Measurements from ENCODE around the gene STAC. TPM values are rescaled to one million over a fixed set of nuclear protein-coding genes. Genes with fewer than 3 reads are reported as not detected.
"Not testable (repeated sequence)": the region's sequence is repeated elsewhere in the genome, so short reads cannot be mapped to it uniquely, and the experiment has no call there.

The STAC gene
- total RNA-seq, 3 donors from 2014 or later: 1.4 to 6.1 (median 5.6) TPM

DNA sequence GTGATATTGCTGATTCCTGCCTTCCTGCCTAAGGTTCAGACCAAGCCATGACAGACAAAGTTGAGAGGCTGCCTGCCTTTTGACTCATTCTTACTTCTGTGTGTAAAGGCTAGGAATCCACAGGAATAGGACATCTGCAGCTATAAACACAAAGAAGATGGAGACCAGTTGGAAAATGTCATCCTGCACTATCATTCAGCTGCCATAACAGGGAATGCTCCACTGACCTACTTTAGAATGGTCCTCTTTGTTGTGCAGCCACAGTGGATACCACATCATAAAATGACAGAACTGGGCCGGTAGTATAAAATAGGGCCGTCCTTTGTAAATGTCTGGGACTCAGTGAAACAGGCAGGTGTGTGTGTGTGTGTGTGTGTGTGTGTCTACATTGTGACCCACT lies 75.1 kb downstream of the STAC start:
- no peaks in the 10 kb centered on the region for H3K27me3 ChIP-seq
- TF ChIP-seq, protein P1, sequence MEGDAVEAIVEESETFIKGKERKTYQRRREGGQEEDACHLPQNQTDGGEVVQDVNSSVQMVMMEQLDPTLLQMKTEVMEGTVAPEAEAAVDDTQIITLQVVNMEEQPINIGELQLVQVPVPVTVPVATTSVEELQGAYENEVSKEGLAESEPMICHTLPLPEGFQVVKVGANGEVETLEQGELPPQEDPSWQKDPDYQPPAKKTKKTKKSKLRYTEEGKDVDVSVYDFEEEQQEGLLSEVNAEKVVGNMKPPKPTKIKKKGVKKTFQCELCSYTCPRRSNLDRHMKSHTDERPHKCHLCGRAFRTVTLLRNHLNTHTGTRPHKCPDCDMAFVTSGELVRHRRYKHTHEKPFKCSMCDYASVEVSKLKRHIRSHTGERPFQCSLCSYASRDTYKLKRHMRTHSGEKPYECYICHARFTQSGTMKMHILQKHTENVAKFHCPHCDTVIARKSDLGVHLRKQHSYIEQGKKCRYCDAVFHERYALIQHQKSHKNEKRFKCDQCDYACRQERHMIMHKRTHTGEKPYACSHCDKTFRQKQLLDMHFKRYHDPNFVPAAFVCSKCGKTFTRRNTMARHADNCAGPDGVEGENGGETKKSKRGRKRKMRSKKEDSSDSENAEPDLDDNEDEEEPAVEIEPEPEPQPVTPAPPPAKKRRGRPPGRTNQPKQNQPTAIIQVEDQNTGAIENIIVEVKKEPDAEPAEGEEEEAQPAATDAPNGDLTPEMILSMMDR (IDR thresholded peaks at IDR 0.05): no peak
- TF ChIP-seq POLR2A (IDR thresholded peaks at IDR 0.05) (no peak), POLR2AphosphoS5 (IDR thresholded peaks at IDR 0.05) (no peak)
- H3K4me3 ChIP-seq: no peak overlapping the region
- DNase-seq (ENCODE audit: low spot score in 2 of 2): no peak
- no peak overlapping the region for H3K27ac ChIP-seq
- H3K9me3 ChIP-seq: no peaks in the 10 kb centered on the region
- H3K36me3 ChIP-seq: no peaks in the 10 kb centered on the region
- intact Hi-C loops (cut with DNase I; ENCODE audit: low total_unique reads): no loop called here
- H3K4me1 ChIP-seq: no peaks in the 10 kb centered on the region

DNA sequence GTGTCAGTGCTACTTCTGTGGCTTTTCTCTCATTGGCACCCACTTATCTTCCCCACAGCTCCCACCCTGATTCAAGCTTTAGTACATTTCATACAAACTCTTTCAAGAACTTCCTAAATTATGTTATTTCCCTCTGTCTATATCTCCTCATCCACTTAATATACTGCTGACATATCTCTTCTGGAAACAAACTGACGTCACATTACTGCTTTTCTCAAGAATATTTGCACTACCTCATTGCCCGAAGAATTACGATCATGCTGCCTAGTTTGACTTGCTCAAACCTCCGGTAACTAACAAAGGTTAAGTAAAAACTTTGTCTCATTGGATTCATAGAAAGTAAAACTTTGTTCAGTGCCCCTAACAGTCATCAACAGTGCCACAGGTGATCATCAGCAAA lies 76.5 kb downstream of the STAC start:
- Histone ChIP-seq H3K4me1 (no peaks in the 10 kb centered on the region), H3K27me3 (no peaks in the 10 kb centered on the region), H3K27ac (no peak overlapping the region), H3K36me3 (no peaks in the 10 kb centered on the region), H3K4me3 (no peak overlapping the region), H3K9me3 (no peaks in the 10 kb centered on the region)
- intact Hi-C loops (cut with DNase I; ENCODE audit: low total_unique reads): no loop called here
- DNase-seq (ENCODE audit: low spot score in 2 of 2): no peak
- TF ChIP-seq POLR2AphosphoS5 (IDR thresholded peaks at IDR 0.05) (no peak), POLR2A (IDR thresholded peaks at IDR 0.05) (no peak)
- TF ChIP-seq, protein P1 (IDR thresholded peaks at IDR 0.05): no peak

DNA sequence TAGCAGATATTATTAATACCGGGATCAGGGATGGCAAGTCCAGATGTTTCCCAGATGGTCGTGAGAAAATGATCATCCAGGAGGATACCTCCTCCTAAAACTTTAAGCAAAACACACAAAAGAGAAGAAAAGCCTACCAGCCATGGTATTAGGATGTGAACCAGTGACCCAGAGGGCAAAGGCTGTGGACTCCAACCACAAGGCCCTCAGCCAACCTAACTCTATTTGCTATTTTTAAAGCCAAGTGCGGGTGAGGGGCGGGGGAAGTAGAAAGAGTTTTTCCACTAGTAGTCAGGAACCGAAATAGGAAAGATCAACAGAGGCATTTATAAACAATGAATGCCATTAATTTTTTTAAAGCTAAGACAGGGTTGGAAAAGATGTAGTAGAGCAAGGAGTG lies 77.4 kb downstream of the STAC start:
- TF ChIP-seq POLR2AphosphoS5 (IDR thresholded peaks at IDR 0.05): no peak
- Histone ChIP-seq H3K4me1 (no peaks in the 10 kb centered on the region), H3K36me3 (no peaks in the 10 kb centered on the region), H3K27ac (no peak overlapping the region), H3K9me3 (no peaks in the 10 kb centered on the region), H3K4me3 (no peak overlapping the region), H3K27me3 (no peaks in the 10 kb centered on the region)
- intact Hi-C loops (cut with DNase I; ENCODE audit: low total_unique reads): no loop called here
- DNase-seq (ENCODE audit: low spot score in 2 of 2): no peak

DNA sequence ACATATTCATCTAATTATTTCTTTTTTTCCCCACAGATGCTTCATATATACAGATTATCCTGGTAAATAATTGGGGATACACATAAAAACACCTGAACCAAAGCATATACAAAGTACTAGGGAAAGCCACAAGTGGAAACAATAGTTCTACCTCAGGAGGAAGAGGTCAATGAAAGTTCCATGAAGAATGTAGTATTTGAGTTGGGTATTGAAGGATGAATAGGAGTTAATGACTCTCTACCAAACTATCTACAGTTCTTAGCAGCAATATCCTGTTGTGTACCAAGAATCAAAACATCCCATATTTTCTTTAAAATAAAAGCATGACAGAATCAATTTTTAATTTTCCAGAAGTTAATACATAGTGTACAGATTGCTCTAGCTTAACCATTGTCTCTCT lies 78.9 kb downstream of the STAC start:
- Histone ChIP-seq H3K9me3 (no peaks in the 10 kb centered on the region), H3K27me3 (no peaks in the 10 kb centered on the region), H3K27ac (no peak overlapping the region), H3K4me1 (no peaks in the 10 kb centered on the region), H3K36me3 (no peaks in the 10 kb centered on the region), H3K4me3 (no peak overlapping the region)
- no peak for TF ChIP-seq POLR2AphosphoS5 (IDR thresholded peaks at IDR 0.05)
- TF ChIP-seq POLR2A (IDR thresholded peaks at IDR 0.05): no peak
- TF ChIP-seq, protein P1 (IDR thresholded peaks at IDR 0.05): no peak
- DNase-seq (ENCODE audit: low spot score in 2 of 2): no peak
- intact Hi-C loops (cut with DNase I; ENCODE audit: low total_unique reads): no loop called here

DNA sequence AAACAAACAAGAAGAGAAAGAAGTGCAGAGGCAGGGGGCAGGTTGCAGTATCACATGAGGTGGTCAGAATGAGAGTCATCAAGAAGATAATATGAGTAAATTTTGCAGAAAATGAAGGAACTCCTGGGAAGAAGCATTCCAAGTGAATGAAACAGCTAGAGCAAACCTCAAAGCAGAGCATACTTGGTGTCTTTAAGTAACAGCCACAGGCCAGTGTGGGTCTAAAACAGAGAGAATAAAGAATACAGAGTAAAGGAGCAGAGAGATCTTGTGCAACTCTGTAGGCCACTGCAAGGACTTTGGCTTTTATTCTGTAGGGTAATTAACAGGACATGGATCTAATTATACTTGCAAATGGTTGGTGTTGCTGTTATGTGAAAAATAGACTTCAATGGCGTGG lies 81.3 kb downstream of the STAC start:
- H3K27me3 ChIP-seq: no peaks in the 10 kb centered on the region
- intact Hi-C loops (cut with DNase I; ENCODE audit: low total_unique reads): no loop called here

DNA sequence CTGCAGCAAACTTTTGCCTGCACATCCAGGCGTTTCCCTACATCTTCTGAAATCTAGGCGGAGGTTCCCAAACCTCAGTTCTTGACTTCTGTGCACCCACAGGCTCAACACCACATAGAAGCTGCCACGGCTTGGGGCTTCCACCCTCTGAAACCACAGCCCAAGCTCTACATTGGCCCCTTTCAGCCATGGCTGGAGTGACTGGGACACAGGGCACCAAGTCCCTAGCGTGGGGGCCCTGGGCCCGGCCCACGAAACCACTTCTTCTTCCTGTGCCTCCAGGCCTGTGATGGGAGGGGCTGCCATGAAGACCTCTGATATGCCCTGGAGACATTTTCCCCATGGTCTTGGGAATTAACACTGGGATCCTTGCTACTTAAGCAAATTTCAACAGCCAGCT lies 91.7 kb downstream of the STAC start:
- intact Hi-C loops (cut with DNase I; ENCODE audit: low total_unique reads); H3K36me3 ChIP-seq; H3K9me3 ChIP-seq; H3K4me3 ChIP-seq; H3K4me1 ChIP-seq; DNase-seq (ENCODE audit: low spot score in 2 of 2); H3K27ac ChIP-seq; H3K27me3 ChIP-seq: not testable (repeated sequence)

More for the DNA sequence above, 81.3 kb downstream of the STAC start:
- DNase-seq (ENCODE audit: low spot score in 2 of 2): no peak
- H3K9me3 ChIP-seq: peaks cover 4 to 12% of the 10 kb centered on the region in 2 donors
- TF ChIP-seq POLR2A (IDR thresholded peaks at IDR 0.05): no peak
- no peak for TF ChIP-seq POLR2AphosphoS5 (IDR thresholded peaks at IDR 0.05)
- TF ChIP-seq, protein P1 (IDR thresholded peaks at IDR 0.05): no peak
- H3K4me3 ChIP-seq: no peak overlapping the region
- H3K27ac ChIP-seq: no peak overlapping the region
- H3K36me3 ChIP-seq: no peaks in the 10 kb centered on the region
- no peaks in the 10 kb centered on the region for H3K4me1 ChIP-seq

Measured in breast epithelium (tissue), 4 donors.